Stomach (tissue), 4 donors: Measurements from ENCODE around the gene UBR2.

Source experiments
- EP300 ChIP-seq: sonication (generic); formaldehyde crosslinking; IDR thresholded peaks from one replicate; pipeline ENCODE4 v1.6.1; 2017; ENCODE audit warnings: antibody characterized with exemption
- POLR2A ChIP-seq, 4 donors: fragments of 450-650 bp; IDR thresholded peaks; one replicate each; pipeline ENCODE4 v1.6.1; 2016; ENCODE audit warnings: antibody characterized with exemption in 4 of 4, control low read depth in 2 of 4, mild to moderate bottlenecking in 1 of 4, moderate library complexity in 1 of 4
- POLR2AphosphoS5 ChIP-seq, 3 donors: sonication (generic); formaldehyde crosslinking; IDR thresholded peaks; one replicate each; pipeline ENCODE4 v1.6.1; 2016; ENCODE audit warnings: antibody characterized with exemption in 3 of 3
- TF ChIP-seq, protein P1 (sequence below), 7 experiments: fragments of 450-650 bp in 4 of 7; fragments of 200-600 bp in 3 of 7; sonication (generic) in 3 of 7; IDR thresholded peaks; one replicate each; pipeline ENCODE4 v1.5.1; 2016 to 2019; ENCODE audit warnings: antibody characterized with exemption in 7 of 7, control low read depth in 2 of 7, mild to moderate bottlenecking in 1 of 7

DNA sequence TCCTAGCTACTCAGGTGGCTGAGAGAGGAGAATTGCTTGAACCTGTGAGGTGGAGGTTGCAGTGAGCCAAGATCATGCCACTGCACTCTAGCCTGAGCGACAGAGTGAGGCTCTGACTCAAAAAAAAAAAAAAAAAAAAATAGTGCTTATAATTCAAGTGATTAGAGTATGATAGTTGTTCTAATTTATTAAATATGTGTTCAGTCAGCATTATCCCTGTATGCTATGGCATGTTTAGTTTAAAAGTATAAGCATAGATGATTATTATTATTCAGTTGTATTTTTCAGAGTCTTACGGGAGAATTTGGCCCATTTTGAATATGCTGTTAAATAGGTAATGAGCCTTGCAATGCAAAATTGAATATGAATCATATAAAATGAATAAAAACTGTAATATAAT lies 64.8 kb downstream of the UBR2 start:
- TF ChIP-seq POLR2AphosphoS5 (IDR thresholded peaks at IDR 0.05) (no peak), EP300 (no peak), POLR2A (IDR thresholded peaks at IDR 0.05) (no peak)
- TF ChIP-seq, protein P1, sequence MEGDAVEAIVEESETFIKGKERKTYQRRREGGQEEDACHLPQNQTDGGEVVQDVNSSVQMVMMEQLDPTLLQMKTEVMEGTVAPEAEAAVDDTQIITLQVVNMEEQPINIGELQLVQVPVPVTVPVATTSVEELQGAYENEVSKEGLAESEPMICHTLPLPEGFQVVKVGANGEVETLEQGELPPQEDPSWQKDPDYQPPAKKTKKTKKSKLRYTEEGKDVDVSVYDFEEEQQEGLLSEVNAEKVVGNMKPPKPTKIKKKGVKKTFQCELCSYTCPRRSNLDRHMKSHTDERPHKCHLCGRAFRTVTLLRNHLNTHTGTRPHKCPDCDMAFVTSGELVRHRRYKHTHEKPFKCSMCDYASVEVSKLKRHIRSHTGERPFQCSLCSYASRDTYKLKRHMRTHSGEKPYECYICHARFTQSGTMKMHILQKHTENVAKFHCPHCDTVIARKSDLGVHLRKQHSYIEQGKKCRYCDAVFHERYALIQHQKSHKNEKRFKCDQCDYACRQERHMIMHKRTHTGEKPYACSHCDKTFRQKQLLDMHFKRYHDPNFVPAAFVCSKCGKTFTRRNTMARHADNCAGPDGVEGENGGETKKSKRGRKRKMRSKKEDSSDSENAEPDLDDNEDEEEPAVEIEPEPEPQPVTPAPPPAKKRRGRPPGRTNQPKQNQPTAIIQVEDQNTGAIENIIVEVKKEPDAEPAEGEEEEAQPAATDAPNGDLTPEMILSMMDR (IDR thresholded peaks at IDR 0.05): no peak
